CMK (cell line): ENCODE results near the gene RPS21.

Experiments used
- DNase-seq: peaks from one replicate; pipeline ENCODE4 v3.0.0-alpha.2; 2010; ENCODE audit warnings: low read depth

RPS21 gene

GRCh38 chr20:62396367-62397239, 9.7 kb downstream of the RPS21 start:
- no peak for DNase-seq

- no peak for DNase-seq
These were observed 11.4 kb downstream of the RPS21 start for GRCh38 chr20:62398120-62398821.

- no peak for DNase-seq
These were observed 13.1 kb downstream of the RPS21 start for GRCh38 chr20:62400021-62400420.

GRCh38 chr20:62400541-62400940, 13.6 kb downstream of the RPS21 start:
- DNase-seq = no peak

- no peak for DNase-seq
These were observed 14.5 kb downstream of the RPS21 start for GRCh38 chr20:62401331-62401779.

GRCh38 chr20:62402456-62403150, 15.7 kb downstream of the RPS21 start:
- DNase-seq = no peak

- DNase-seq = no peak
These were observed 16.4 kb downstream of the RPS21 start for GRCh38 chr20:62403331-62403730.

GRCh38 chr20:62404112-62404665, 17.3 kb downstream of the RPS21 start:
- no peak for DNase-seq

- no peak for DNase-seq
These were observed 17.8 kb downstream of the RPS21 start for GRCh38 chr20:62404761-62405107.

- no peak for DNase-seq
These were observed 18.4 kb downstream of the RPS21 start for GRCh38 chr20:62405108-62405980.

GRCh38 chr20:62405981-62406513, 19.1 kb downstream of the RPS21 start:
- no peak for DNase-seq

- no peak for DNase-seq
These were observed 19.8 kb downstream of the RPS21 start for GRCh38 chr20:62406635-62407176.

- DNase-seq = peak; percentile 73
These were observed 20.5 kb downstream of the RPS21 start, which contains the start of gene CABLES2 for GRCh38 chr20:62407221-62407992. Gene CABLES2 (minus strand): TSS chr20:62407285. CDS start chr20:62407276, 9 bp downstream.

- DNase-seq = no peak
These were observed 21.2 kb downstream of the RPS21 start for GRCh38 chr20:62408055-62408454.

- no peak for DNase-seq
These were observed 21.7 kb downstream of the RPS21 start for GRCh38 chr20:62408640-62409039.

GRCh38 chr20:62409086-62409853, 22.4 kb downstream of the RPS21 start:
- DNase-seq = no peak

GRCh38 chr20:62409931-62410745, 23.2 kb downstream of the RPS21 start:
- DNase-seq = peak; percentile 51
